Neural progenitor cell (in vitro differentiated cells): ENCODE results near the gene SPINDOC. TPM values are rescaled to one million over a fixed set of nuclear protein-coding genes. Genes with fewer than 3 reads are reported as not detected.

Experiments used
- DNase-seq: peaks from one replicate; pipeline ENCODE4 v3.0.0-alpha.2; 2016; ENCODE audit warnings: low spot score
- H2AFZ ChIP-seq: fragments of 200-600 bp; sonication (generic); replicated peaks from 2 replicates; pipeline ENCODE4 v1.6.1; 2016; ENCODE audit warnings: antibody characterized with exemption
- H3F3A ChIP-seq: fragments of 200-600 bp; sonication (generic); 2 replicates; pipeline ENCODE4 v1.6.1; 2016; ENCODE audit warnings: antibody characterized with exemption, low read depth
- H3K27ac ChIP-seq: fragments of 200-600 bp; sonication (generic); 2 replicates; pipeline ENCODE4 v1.5.1; 2016; ENCODE audit warnings: mild to moderate bottlenecking
- H3K27me3 ChIP-seq: fragments of 200-600 bp; sonication (generic); 2 replicates; pipeline ENCODE4 v1.6.1; 2016; ENCODE audit warnings: mild to moderate bottlenecking, moderate library complexity
- H3K36me3 ChIP-seq: fragments of 200-600 bp; sonication (generic); 2 replicates; pipeline ENCODE4 v1.5.1; 2016
- H3K4me1 ChIP-seq: fragments of 200-600 bp; sonication (generic); 2 replicates; pipeline ENCODE4 v1.6.1; 2016; ENCODE audit warnings: mixed run types
- H3K4me2 ChIP-seq: fragments of 200-600 bp; sonication (generic); 2 replicates; pipeline ENCODE4 v1.6.1; 2016
- H3K4me3 ChIP-seq: fragments of 200-600 bp; sonication (generic); 2 replicates; pipeline ENCODE4 v1.5.1; 2016
- H3K79me2 ChIP-seq: fragments of 200-600 bp; sonication (generic); 2 replicates; pipeline ENCODE4 v1.6.1; 2016; ENCODE audit warnings: low read depth
- H3K9ac ChIP-seq: fragments of 200-600 bp; sonication (generic); 2 replicates; pipeline ENCODE4 v1.6.1; 2016
- H3K9me3 ChIP-seq: fragments of 200-600 bp; sonication (generic); 2 replicates; pipeline ENCODE4 v1.5.1; 2016; ENCODE audit warnings: low read depth
- H4K20me1 ChIP-seq: fragments of 200-600 bp; sonication (generic); 2 replicates; pipeline ENCODE4 v1.6.1; 2016; ENCODE audit warnings: low read depth
- H3K27ac Mint-ChIP-seq: 3 replicates; pipeline ENCODE4 v1.8.0; 2021; ENCODE audit warnings: mixed read lengths
- H3K27me3 Mint-ChIP-seq: 2 replicates; pipeline ENCODE4 v1.8.0; 2022; ENCODE audit warnings: low read depth, mild to moderate bottlenecking, inconsistent platforms, moderate library complexity, mixed read lengths; ENCODE audit not compliant: insufficient read depth
- H3K36me3 Mint-ChIP-seq: 3 replicates; pipeline ENCODE4 v1.8.0; 2021; ENCODE audit warnings: mixed read lengths
- H3K4me1 Mint-ChIP-seq: 3 replicates; pipeline ENCODE4 v1.8.0; 2021; ENCODE audit warnings: mixed read lengths
- H3K4me3 Mint-ChIP-seq: 3 replicates; pipeline ENCODE4 v1.8.0; 2021; ENCODE audit warnings: mild to moderate bottlenecking, moderate library complexity, mixed read lengths
- H3K9me3 Mint-ChIP-seq: 3 replicates; pipeline ENCODE4 v1.8.0; 2020; ENCODE audit warnings: mixed read lengths
- CTCF ChIP-seq: fragments of 200-600 bp; sonication (generic); IDR thresholded peaks from 2 replicates; pipeline ENCODE4 v1.5.1; 2017; ENCODE audit warnings: antibody characterized with exemption, mild to moderate bottlenecking
- EZH2 ChIP-seq: fragments of 200-600 bp; sonication (generic); IDR thresholded peaks from 2 replicates; pipeline ENCODE4 v1.6.1; 2017; ENCODE audit warnings: antibody characterized with exemption, mild to moderate bottlenecking, moderate library complexity
- EZH2phosphoT487 ChIP-seq: fragments of 200-600 bp; sonication (generic); IDR thresholded peaks from 2 replicates; pipeline ENCODE4 v1.6.1; 2017; ENCODE audit warnings: antibody characterized with exemption
- total RNA-seq: library from RNA; depleted of rRNA; stranded (reverse); fragments of >200 nt; gene quantifications from 2 replicates; pipeline ENCODE4 v1.2.3, GENCODE V29; 2015; ENCODE audit warnings: low replicate concordance

SPINDOC gene
- total RNA-seq, 1 donor from 2014 or later, result 27.2 TPM

- Histone ChIP-seq H3K9ac (no peak overlapping the region), H3K4me3 (no peak overlapping the region), H3F3A (peaks cover 8% of the 10 kb centered on the region), H3K79me2 (peaks cover 97% of the 10 kb centered on the region), H3K9me3 (no peaks in the 10 kb centered on the region), H3K4me2 (no peak overlapping the region), H4K20me1 (peaks cover 96% of the 10 kb centered on the region), H2AFZ (no peak overlapping the region), H3K4me1 (peaks cover 7% of the 10 kb centered on the region), H3K27me3 (no peaks in the 10 kb centered on the region), H3K27ac (no peak overlapping the region), H3K36me3 (no peaks in the 10 kb centered on the region)
- Mint-ChIP-seq H3K36me3 (peaks cover 11% of the 10 kb centered on the region), H3K4me1 (peaks cover 48% of the 10 kb centered on the region), H3K27me3 (peaks cover 2% of the 10 kb centered on the region), H3K9me3 (no peaks in the 10 kb centered on the region), H3K4me3 (no peak overlapping the region), H3K27ac (no peak overlapping the region)
- TF ChIP-seq EZH2 (no peak), EZH2phosphoT487 (no peak), CTCF (no peak)
- DNase-seq, result no peak
These were observed 55.9 kb downstream of the SPINDOC start for GRCh38 chr11:63869171-63869591.

- no peak overlapping the region for H3K4me3 ChIP-seq
- Mint-ChIP-seq H3K27me3 (peaks cover 2% of the 10 kb centered on the region), H3K4me3 (no peak overlapping the region), H3K9me3 (no peaks in the 10 kb centered on the region), H3K27ac (no peak overlapping the region), H3K36me3 (peaks cover 12% of the 10 kb centered on the region), H3K4me1 (peaks cover 52% of the 10 kb centered on the region)
- no peak overlapping the region for H2AFZ ChIP-seq
- peaks cover 96% of the 10 kb centered on the region for H4K20me1 ChIP-seq
- H3K27ac ChIP-seq, result no peak overlapping the region
- peaks cover 8% of the 10 kb centered on the region for H3F3A ChIP-seq
- no peak overlapping the region for H3K9ac ChIP-seq
- H3K9me3 ChIP-seq, result no peaks in the 10 kb centered on the region
- H3K36me3 ChIP-seq, result no peaks in the 10 kb centered on the region
- H3K4me1 ChIP-seq, result peaks cover 7% of the 10 kb centered on the region
- H3K4me2 ChIP-seq, result no peak overlapping the region
- H3K79me2 ChIP-seq, result peaks cover 97% of the 10 kb centered on the region
- no peak for DNase-seq
- H3K27me3 ChIP-seq, result no peaks in the 10 kb centered on the region
- TF ChIP-seq EZH2 (no peak), CTCF (no peak), EZH2phosphoT487 (no peak)
These were observed 56.4 kb downstream of the SPINDOC start for GRCh38 chr11:63869683-63870082.

- Histone ChIP-seq H3K27me3 (no peaks in the 10 kb centered on the region), H3K9ac (no peak overlapping the region), H3K36me3 (no peaks in the 10 kb centered on the region), H3K79me2 (peaks cover 97% of the 10 kb centered on the region), H3K4me1 (peaks cover 7% of the 10 kb centered on the region), H4K20me1 (peaks cover 96% of the 10 kb centered on the region), H3K9me3 (no peaks in the 10 kb centered on the region), H2AFZ (no peak overlapping the region), H3K27ac (no peak overlapping the region), H3F3A (peaks cover 8% of the 10 kb centered on the region), H3K4me2 (no peak overlapping the region), H3K4me3 (no peak overlapping the region)
- Mint-ChIP-seq H3K27ac (no peak overlapping the region), H3K27me3 (peaks cover 2% of the 10 kb centered on the region), H3K4me1 (peaks cover 50% of the 10 kb centered on the region), H3K4me3 (no peak overlapping the region), H3K9me3 (no peaks in the 10 kb centered on the region), H3K36me3 (peaks cover 15% of the 10 kb centered on the region)
- DNase-seq, result no peak
- TF ChIP-seq EZH2phosphoT487 (no peak), CTCF (no peak), EZH2 (no peak)
These were observed 57.3 kb downstream of the SPINDOC start for GRCh38 chr11:63870351-63871140.
